Measurements from ENCODE around the gene COL18A1. TPM values are rescaled to one million over a fixed set of nuclear protein-coding genes. Genes with fewer than 3 reads are reported as not detected.

Gene COL18A1
- total RNA-seq, 2 donors from 2014 or later: 117 to 134 TPM

GRCh38 chr21:45414396-45415187 lies 9.6 kb downstream of the COL18A1 start:
- TF ChIP-seq CTCF (IDR thresholded peaks at IDR 0.05): no peak
- H3K36me3 ChIP-seq: no peaks in the 10 kb centered on the region
- H3K27ac ChIP-seq: peak overlapping the region; percentile 90 to 91
- no peaks in the 10 kb centered on the region for H3K27me3 ChIP-seq
- H3K4me1 ChIP-seq: peaks cover 0 to 94% of the 10 kb centered on the region in 2 donors
- no peaks in the 10 kb centered on the region for H3K9me3 ChIP-seq
- DNase-seq (ENCODE audit: low spot score): no peak
- H3K4me3 ChIP-seq: no peak overlapping the region

- peak overlapping the region; percentile 75 to 90 for H3K27ac ChIP-seq
- no peak for DNase-seq (ENCODE audit: low spot score)
- no peak overlapping the region for H3K4me3 ChIP-seq
- H3K4me1 ChIP-seq: peaks cover 0 to 94% of the 10 kb centered on the region in 2 donors
- no peaks in the 10 kb centered on the region for H3K27me3 ChIP-seq
- no peaks in the 10 kb centered on the region for H3K36me3 ChIP-seq
- TF ChIP-seq CTCF (IDR thresholded peaks at IDR 0.05): no peak
- no peaks in the 10 kb centered on the region for H3K9me3 ChIP-seq
These were observed 10.4 kb downstream of the COL18A1 start for GRCh38 chr21:45415188-45415942.

- Histone ChIP-seq H3K36me3 (no peaks in the 10 kb centered on the region), H3K4me3 (no peak overlapping the region), H3K4me1 (peaks cover 0 to 94% of the 10 kb centered on the region in 2 donors), H3K27me3 (no peaks in the 10 kb centered on the region), H3K27ac (peak overlapping the region; percentile 43 to 75), H3K9me3 (no peaks in the 10 kb centered on the region)
- no peak for DNase-seq (ENCODE audit: low spot score)
- no peak for TF ChIP-seq CTCF (IDR thresholded peaks at IDR 0.05)
These were observed 11.1 kb downstream of the COL18A1 start for GRCh38 chr21:45415943-45416611.

- TF ChIP-seq CTCF (IDR thresholded peaks at IDR 0.05): no peak
- no peaks in the 10 kb centered on the region for H3K36me3 ChIP-seq
- H3K27ac ChIP-seq: peak overlapping the region; percentile 43 to 75
- peaks cover 0 to 95% of the 10 kb centered on the region in 2 donors for H3K4me1 ChIP-seq
- H3K27me3 ChIP-seq: no peaks in the 10 kb centered on the region
- H3K4me3 ChIP-seq: no peak overlapping the region
- no peak for DNase-seq (ENCODE audit: low spot score)
- no peaks in the 10 kb centered on the region for H3K9me3 ChIP-seq
These were observed 11.7 kb downstream of the COL18A1 start for GRCh38 chr21:45416620-45417019.

GRCh38 chr21:45417256-45417950 lies 12.4 kb downstream of the COL18A1 start:
- Histone ChIP-seq H3K4me1 (peaks cover 0 to 95% of the 10 kb centered on the region in 2 donors), H3K27me3 (no peaks in the 10 kb centered on the region), H3K9me3 (no peaks in the 10 kb centered on the region), H3K4me3 (no peak overlapping the region), H3K36me3 (no peaks in the 10 kb centered on the region), H3K27ac (peak overlapping the region; percentile 43 to 75)
- TF ChIP-seq CTCF (IDR thresholded peaks at IDR 0.05): no peak
- no peak for DNase-seq (ENCODE audit: low spot score)

Measured in right atrium auricular region (tissue), 2 donors.